Mesendoderm (in vitro differentiated cells): ENCODE results near the gene THSD4. TPM values are rescaled to one million over a fixed set of nuclear protein-coding genes. Genes with fewer than 3 reads are reported as not detected.

ENCODE experiments used
- DNase-seq: peaks from one replicate; pipeline ENCODE4 v3.0.0; 2013
- H2AK5ac ChIP-seq: 2 replicates; pipeline ENCODE4 v1.6.1; 2013; ENCODE audit warnings: low read length, inconsistent platforms
- H2BK120ac ChIP-seq: 2 replicates; pipeline ENCODE4 v1.6.1; 2013; ENCODE audit warnings: low read depth, mild to moderate bottlenecking, low read length, moderate library complexity, mixed read lengths
- H2BK15ac ChIP-seq: replicated peaks from 2 replicates; pipeline ENCODE4 v1.6.1; 2013; ENCODE audit warnings: low read depth, mild to moderate bottlenecking, moderate library complexity
- H2BK5ac ChIP-seq: 2 replicates; pipeline ENCODE4 v1.6.1; 2013; ENCODE audit warnings: low read length, inconsistent platforms
- H3K18ac ChIP-seq: 2 replicates; pipeline ENCODE4 v1.6.1; 2013; ENCODE audit warnings: mild to moderate bottlenecking, low read length, mixed read lengths
- H3K23ac ChIP-seq: one replicate; pipeline ENCODE4 v1.6.1; 2013; ENCODE audit warnings: low read length
- H3K27ac ChIP-seq: 2 replicates; pipeline ENCODE4 v1.5.1; 2013; ENCODE audit warnings: low read depth, mild to moderate bottlenecking, inconsistent platforms, low read length, moderate library complexity
- H3K27me3 ChIP-seq: 2 replicates; pipeline ENCODE4 v1.6.1; 2013; ENCODE audit warnings: low read length, control low read depth, mild to moderate bottlenecking, inconsistent platforms; ENCODE audit not compliant: insufficient read depth, poor library complexity
- H3K36me3 ChIP-seq: 2 replicates; pipeline ENCODE4 v1.6.1; 2013; ENCODE audit warnings: low read length, inconsistent platforms; ENCODE audit not compliant: control insufficient read depth, insufficient read depth
- H3K4ac ChIP-seq: one replicate; pipeline ENCODE4 v1.6.1; 2013; ENCODE audit warnings: low read depth, mild to moderate bottlenecking, low read length, moderate library complexity
- H3K4me1 ChIP-seq: 2 replicates; pipeline ENCODE4 v1.6.1; 2013; ENCODE audit warnings: low read depth, low read length, inconsistent platforms; ENCODE audit not compliant: control insufficient read depth
- H3K4me2 ChIP-seq: 2 replicates; pipeline ENCODE4 v1.6.1; 2013; ENCODE audit warnings: low read length
- H3K4me3 ChIP-seq: 2 replicates; pipeline ENCODE4 v1.5.1; 2013; ENCODE audit warnings: mild to moderate bottlenecking, low read length
- H3K56ac ChIP-seq: one replicate; pipeline ENCODE4 v1.6.1; 2013; ENCODE audit warnings: low read length
- H3K79me1 ChIP-seq: 2 replicates; pipeline ENCODE4 v1.6.1; 2013; ENCODE audit warnings: low read length, inconsistent platforms
- H3K79me2 ChIP-seq: 2 replicates; pipeline ENCODE4 v1.6.1; 2013; ENCODE audit warnings: mild to moderate bottlenecking, low read length; ENCODE audit not compliant: control insufficient read depth, insufficient read depth
- H3K9ac ChIP-seq: 2 replicates; pipeline ENCODE4 v1.6.1; 2013; ENCODE audit warnings: low read length, inconsistent platforms
- H4K5ac ChIP-seq: one replicate; pipeline ENCODE4 v1.6.1; 2013; ENCODE audit warnings: low read length
- H4K8ac ChIP-seq: one replicate; pipeline ENCODE4 v1.6.1; 2013; ENCODE audit warnings: low read depth, mild to moderate bottlenecking, control low read depth, low read length, moderate library complexity
- whole genome bisulfite sequencing: extraction: QIAGEN DNeasy Blood & Tissue Kit; methylation state at CpG from one replicate; pipeline ENCODE4 v1.1.7; 2013; ENCODE audit warnings: low lambda C conversion rate, missing lambda C conversion rate; ENCODE audit not compliant: insufficient coverage; ENCODE audit errors: extremely low coverage; 5-methylcytosine and 5-hydroxymethylcytosine counted together
- polyA plus RNA-seq, 2 experiments: library from polyadenylated mRNA; stranded (reverse); fragments of 200-250 nt; gene quantifications; one replicate each; pipeline ENCODE4 v1.2.3, GENCODE V29; 2013

THSD4 gene
- 1.3 TPM for polyA plus RNA-seq (2013, experiment 1 of 2)
- 1.1 TPM for polyA plus RNA-seq (2013, experiment 2 of 2)

GRCh38 chr15:71114887-71115566 lies at the start of gene THSD4:
THSD4 (plus strand) TSS chr15:71115471.
- no peak within 1 kb of the TSS for H4K5ac ChIP-seq
- H2BK120ac ChIP-seq: peak within 1 kb of the TSS; percentile 18
- H3K23ac ChIP-seq: no peak within 1 kb of the TSS
- no peaks in the 10 kb centered on the region for H3K79me1 ChIP-seq
- no peak within 1 kb of the TSS for H2BK15ac ChIP-seq
- DNase-seq: peak; percentile 90
- no peaks in the 10 kb centered on the region for H3K27me3 ChIP-seq
- H3K4ac ChIP-seq: no peak within 1 kb of the TSS
- H3K56ac ChIP-seq: peak within 1 kb of the TSS; percentile 87
- peak within 1 kb of the TSS; percentile 50 for H3K4me3 ChIP-seq
- no peak within 1 kb of the TSS for H4K8ac ChIP-seq
- H3K4me1 ChIP-seq: peaks cover 2% of the 10 kb centered on the region
- no peaks in the 10 kb centered on the region for H3K36me3 ChIP-seq
- H3K18ac ChIP-seq: peak within 1 kb of the TSS; percentile 61
- WGBS: no CpG with 5 or more reads among the region's 52 CpGs
- H3K9ac ChIP-seq: peak within 1 kb of the TSS; percentile 73
- H3K27ac ChIP-seq: no peak within 1 kb of the TSS
- no peaks in the 10 kb centered on the region for H3K79me2 ChIP-seq
- H2BK5ac ChIP-seq: no peak within 1 kb of the TSS
- H2AK5ac ChIP-seq: no peak within 1 kb of the TSS
- peak within 1 kb of the TSS; percentile 83 for H3K4me2 ChIP-seq

- H3K79me2 ChIP-seq: no peaks in the 10 kb centered on the region
- no peak overlapping the region for H3K9ac ChIP-seq
- WGBS: no CpG with 5 or more reads among the region's 5 CpGs
- no peak overlapping the region for H2AK5ac ChIP-seq
- H3K79me1 ChIP-seq: no peaks in the 10 kb centered on the region
- no peaks in the 10 kb centered on the region for H3K27me3 ChIP-seq
- H3K4me2 ChIP-seq: no peak overlapping the region
- H3K4me3 ChIP-seq: no peak overlapping the region
- no peak overlapping the region for H2BK120ac ChIP-seq
- no peak overlapping the region for H2BK15ac ChIP-seq
- H3K23ac ChIP-seq: no peak overlapping the region
- no peak overlapping the region for H3K27ac ChIP-seq
- H4K5ac ChIP-seq: no peak overlapping the region
- no peak overlapping the region for H3K56ac ChIP-seq
- H3K18ac ChIP-seq: no peak overlapping the region
- H3K4ac ChIP-seq: no peak overlapping the region
- DNase-seq: no peak
- H3K4me1 ChIP-seq: no peaks in the 10 kb centered on the region
- H2BK5ac ChIP-seq: no peak overlapping the region
- no peaks in the 10 kb centered on the region for H3K36me3 ChIP-seq
- H4K8ac ChIP-seq: no peak overlapping the region
These were observed 48.3 kb upstream of the THSD4 start for GRCh38 chr15:71066983-71067382.

GRCh38 chr15:71069693-71070092 lies 45.6 kb upstream of the THSD4 start:
- WGBS: no CpG with 5 or more reads among the region's 2 CpGs
- H3K79me1 ChIP-seq: no peaks in the 10 kb centered on the region
- no peak overlapping the region for H3K4me2 ChIP-seq
- no peak overlapping the region for H3K4ac ChIP-seq
- no peaks in the 10 kb centered on the region for H3K36me3 ChIP-seq
- H3K9ac ChIP-seq: no peak overlapping the region
- no peaks in the 10 kb centered on the region for H3K4me1 ChIP-seq
- H3K79me2 ChIP-seq: no peaks in the 10 kb centered on the region
- H3K23ac ChIP-seq: no peak overlapping the region
- no peak overlapping the region for H4K8ac ChIP-seq
- H2BK15ac ChIP-seq: no peak overlapping the region
- no peak for DNase-seq
- no peak overlapping the region for H2BK5ac ChIP-seq
- H3K18ac ChIP-seq: no peak overlapping the region
- H2BK120ac ChIP-seq: no peak overlapping the region
- H3K4me3 ChIP-seq: no peak overlapping the region
- no peak overlapping the region for H4K5ac ChIP-seq
- H3K56ac ChIP-seq: no peak overlapping the region
- H2AK5ac ChIP-seq: no peak overlapping the region
- H3K27ac ChIP-seq: no peak overlapping the region
- H3K27me3 ChIP-seq: no peaks in the 10 kb centered on the region

- no peak overlapping the region for H3K27ac ChIP-seq
- H3K79me2 ChIP-seq: no peaks in the 10 kb centered on the region
- no peak overlapping the region for H3K4ac ChIP-seq
- H3K23ac ChIP-seq: no peak overlapping the region
- H4K8ac ChIP-seq: no peak overlapping the region
- no peak overlapping the region for H3K4me2 ChIP-seq
- H4K5ac ChIP-seq: no peak overlapping the region
- no peak overlapping the region for H2BK120ac ChIP-seq
- no peaks in the 10 kb centered on the region for H3K79me1 ChIP-seq
- no peak overlapping the region for H3K9ac ChIP-seq
- no peak overlapping the region for H2BK15ac ChIP-seq
- H3K4me1 ChIP-seq: no peaks in the 10 kb centered on the region
- DNase-seq: no peak
- no peak overlapping the region for H3K18ac ChIP-seq
- H3K56ac ChIP-seq: no peak overlapping the region
- H3K27me3 ChIP-seq: no peaks in the 10 kb centered on the region
- no peak overlapping the region for H3K4me3 ChIP-seq
- H2AK5ac ChIP-seq: no peak overlapping the region
- no peaks in the 10 kb centered on the region for H3K36me3 ChIP-seq
- no peak overlapping the region for H2BK5ac ChIP-seq
These were observed 43.7 kb upstream of the THSD4 start for GRCh38 chr15:71071529-71071928.

GRCh38 chr15:71072423-71072822 lies 42.8 kb upstream of the THSD4 start:
- Histone ChIP-seq H3K4me2 (no peak overlapping the region), H3K4me3 (no peak overlapping the region), H2BK15ac (no peak overlapping the region), H3K27me3 (no peaks in the 10 kb centered on the region), H3K18ac (no peak overlapping the region), H3K79me2 (no peaks in the 10 kb centered on the region), H3K56ac (no peak overlapping the region), H3K4me1 (no peaks in the 10 kb centered on the region), H4K5ac (no peak overlapping the region), H2BK5ac (no peak overlapping the region), H2AK5ac (no peak overlapping the region), H3K79me1 (no peaks in the 10 kb centered on the region), H4K8ac (no peak overlapping the region), H3K36me3 (no peaks in the 10 kb centered on the region), H3K27ac (no peak overlapping the region), H3K23ac (no peak overlapping the region), H3K9ac (no peak overlapping the region), H2BK120ac (no peak overlapping the region), H3K4ac (no peak overlapping the region)
- WGBS: no CpG with 5 or more reads among the region's 6 CpGs
- no peak for DNase-seq
